Astrocyte (in vitro differentiated cells and primary cell): ENCODE data around the gene METTL21C. TPM values are rescaled to one million over a fixed set of nuclear protein-coding genes. Genes with fewer than 3 reads are reported as not detected.

Experiments used
- DNase-seq: peaks from one replicate; pipeline ENCODE4 v3.0.0-alpha.2; 2010; ENCODE audit warnings: low read depth
- FAIRE-seq: peaks from 2 replicates; lab custom pipeline; 2011; peaks lifted over from hg19 to GRCh38; lab: Jason Lieb, UNC
- H2AFZ ChIP-seq: 2 replicates; pipeline ENCODE4 v1.6.0; 2012; ENCODE audit warnings: low read depth, low read length, inconsistent platforms
- H3K27ac ChIP-seq: 2 replicates; pipeline ENCODE4 v1.5.1; 2011; ENCODE audit warnings: low read depth, low read length, inconsistent platforms
- H3K27me3 ChIP-seq: 2 replicates; pipeline ENCODE4 v1.6.0; 2011; ENCODE audit warnings: low read length, inconsistent platforms; ENCODE audit not compliant: insufficient read depth
- H3K36me3 ChIP-seq: 2 replicates; pipeline ENCODE4 v1.5.1; 2011; ENCODE audit warnings: low read length, inconsistent platforms; ENCODE audit not compliant: insufficient read depth
- H3K4me1 ChIP-seq: 2 replicates; pipeline ENCODE4 v1.5.1; 2011; ENCODE audit warnings: low read length, inconsistent platforms; ENCODE audit not compliant: insufficient read depth
- H3K4me2 ChIP-seq: 2 replicates; pipeline ENCODE4 v1.6.0; 2012; ENCODE audit warnings: low read length, inconsistent platforms
- H3K4me3 ChIP-seq: 2 replicates; pipeline ENCODE4 v1.5.1; 2011; ENCODE audit warnings: low read depth, mild to moderate bottlenecking, low read length, inconsistent platforms; ENCODE audit not compliant: insufficient read depth
- H3K79me2 ChIP-seq: 2 replicates; pipeline ENCODE4 v1.6.0; 2012; ENCODE audit warnings: mild to moderate bottlenecking, low read length, inconsistent platforms; ENCODE audit not compliant: insufficient read depth
- H3K9ac ChIP-seq: 2 replicates; pipeline ENCODE4 v1.6.0; 2012; ENCODE audit warnings: mild to moderate bottlenecking, low read length, inconsistent platforms
- H3K9me3 ChIP-seq: 2 replicates; pipeline ENCODE4 v1.5.1; 2012; ENCODE audit warnings: low read depth, mild to moderate bottlenecking, low read length, inconsistent platforms; ENCODE audit not compliant: insufficient read depth
- H4K20me1 ChIP-seq: 2 replicates; pipeline ENCODE4 v1.6.0; 2012; ENCODE audit warnings: low read length, inconsistent platforms; ENCODE audit not compliant: insufficient read depth
- H3K27ac Mint-ChIP-seq: one replicate; pipeline ENCODE4 v1.8.0; 2021; ENCODE audit warnings: mild to moderate bottlenecking, mixed read lengths; ENCODE audit not compliant: unreplicated experiment
- H3K27me3 Mint-ChIP-seq: one replicate; pipeline ENCODE4 v1.8.0; 2021; ENCODE audit warnings: low read depth, mixed read lengths; ENCODE audit not compliant: unreplicated experiment
- H3K36me3 Mint-ChIP-seq: one replicate; pipeline ENCODE4 v1.8.0; 2021; ENCODE audit warnings: low read depth, mixed read lengths; ENCODE audit not compliant: unreplicated experiment
- H3K4me1 Mint-ChIP-seq: one replicate; pipeline ENCODE4 v1.8.0; 2021; ENCODE audit warnings: low read depth, mixed read lengths; ENCODE audit not compliant: unreplicated experiment
- H3K4me3 Mint-ChIP-seq: one replicate; pipeline ENCODE4 v1.8.0; 2021; ENCODE audit warnings: mild to moderate bottlenecking, moderate library complexity, mixed read lengths; ENCODE audit not compliant: unreplicated experiment
- H3K9me3 Mint-ChIP-seq: one replicate; pipeline ENCODE4 v1.8.0; 2021; ENCODE audit warnings: mild to moderate bottlenecking, mixed read lengths; ENCODE audit not compliant: unreplicated experiment
- CTCF ChIP-seq: IDR thresholded peaks from 2 replicates; pipeline ENCODE4 v1.5.1; 2011; ENCODE audit warnings: low read depth, mild to moderate bottlenecking, inconsistent platforms, low read length, moderate library complexity; ENCODE audit not compliant: insufficient read depth
- EZH2 ChIP-seq: IDR thresholded peaks from 2 replicates; pipeline ENCODE4 v1.6.1; 2012; ENCODE audit warnings: mild to moderate bottlenecking, low read length, inconsistent platforms; ENCODE audit not compliant: insufficient read depth
- total RNA-seq: library from RNA; stranded (reverse); gene quantifications from 2 replicates; pipeline ENCODE4 v1.2.1, GENCODE V29; 2021

The METTL21C gene
- total RNA-seq, 1 donor from 2014 or later, result not detected

- Histone ChIP-seq H2AFZ (no peak overlapping the region), H3K4me2 (no peak overlapping the region), H3K27me3 (no peaks in the 10 kb centered on the region), H3K4me1 (no peaks in the 10 kb centered on the region), H3K4me3 (no peak overlapping the region), H4K20me1 (no peaks in the 10 kb centered on the region), H3K27ac (no peak overlapping the region), H3K9ac (no peak overlapping the region), H3K9me3 (no peaks in the 10 kb centered on the region), H3K79me2 (no peaks in the 10 kb centered on the region), H3K36me3 (peaks cover 18% of the 10 kb centered on the region)
- H3K27ac Mint-ChIP-seq, result no peak overlapping the region
- peaks cover 10% of the 10 kb centered on the region for H3K36me3 Mint-ChIP-seq
- H3K4me1 Mint-ChIP-seq, result no peaks in the 10 kb centered on the region
- peaks cover 4% of the 10 kb centered on the region for H3K9me3 Mint-ChIP-seq
- DNase-seq, result no peak
- H3K27me3 Mint-ChIP-seq, result no peaks in the 10 kb centered on the region
- no peak for TF ChIP-seq CTCF
- no peak for FAIRE-seq
- no peak overlapping the region for H3K4me3 Mint-ChIP-seq
These were observed 12.6 kb downstream of the METTL21C start for GRCh38 chr13:102682211-102682610.

- no peaks in the 10 kb centered on the region for H3K79me2 ChIP-seq
- H3K9me3 ChIP-seq, result no peaks in the 10 kb centered on the region
- H3K27me3 ChIP-seq, result no peaks in the 10 kb centered on the region
- Mint-ChIP-seq H3K27me3 (no peaks in the 10 kb centered on the region), H3K4me3 (no peak overlapping the region), H3K36me3 (peaks cover 12% of the 10 kb centered on the region), H3K9me3 (peaks cover 4% of the 10 kb centered on the region), H3K27ac (no peak overlapping the region), H3K4me1 (no peaks in the 10 kb centered on the region)
- H2AFZ ChIP-seq, result no peak overlapping the region
- no peak overlapping the region for H3K4me3 ChIP-seq
- no peak overlapping the region for H3K9ac ChIP-seq
- peaks cover 28% of the 10 kb centered on the region for H3K36me3 ChIP-seq
- H4K20me1 ChIP-seq, result no peaks in the 10 kb centered on the region
- H3K27ac ChIP-seq, result no peak overlapping the region
- FAIRE-seq, result no peak
- no peaks in the 10 kb centered on the region for H3K4me1 ChIP-seq
- TF ChIP-seq EZH2, result no peak
- TF ChIP-seq CTCF, result no peak
- no peak overlapping the region for H3K4me2 ChIP-seq
- DNase-seq, result peak; percentile 14
These were observed 13.8 kb downstream of the METTL21C start for GRCh38 chr13:102680842-102681740.

DNA sequence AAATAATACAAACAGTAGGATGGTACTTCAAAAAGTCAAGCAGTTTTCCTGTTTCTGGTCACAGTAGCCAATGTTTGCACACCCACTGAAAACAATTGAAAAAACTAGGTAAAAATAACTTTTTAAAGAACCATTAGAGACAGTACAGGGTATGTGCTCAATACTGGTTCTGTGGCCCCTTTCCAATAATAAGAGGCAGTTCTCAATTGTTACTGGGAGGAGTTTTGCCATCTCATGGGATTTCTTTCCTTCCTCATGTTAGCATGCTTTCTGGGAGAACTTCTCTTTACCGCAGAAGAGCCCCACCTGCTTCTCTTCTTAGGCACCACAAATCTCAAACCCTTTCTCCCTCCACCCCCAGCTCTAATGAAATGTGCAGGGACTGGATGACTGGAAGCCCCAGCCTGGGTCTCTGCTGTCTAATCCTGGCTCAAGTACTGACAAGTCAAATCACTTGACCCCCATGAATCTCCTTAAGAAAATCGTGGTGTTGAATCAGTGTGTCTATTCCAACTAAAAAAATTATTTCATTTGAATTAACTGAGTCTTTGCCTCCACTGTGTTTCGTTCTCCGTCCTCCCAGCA lies 14.6 kb downstream of the METTL21C start:
- Mint-ChIP-seq H3K36me3 (peaks cover 12% of the 10 kb centered on the region), H3K9me3 (peaks cover 4% of the 10 kb centered on the region), H3K4me1 (no peaks in the 10 kb centered on the region), H3K4me3 (no peak overlapping the region), H3K27ac (no peak overlapping the region), H3K27me3 (no peaks in the 10 kb centered on the region)
- Histone ChIP-seq H3K9ac (no peak overlapping the region), H3K9me3 (no peaks in the 10 kb centered on the region), H3K36me3 (peaks cover 33% of the 10 kb centered on the region), H3K27me3 (no peaks in the 10 kb centered on the region), H3K79me2 (no peaks in the 10 kb centered on the region), H2AFZ (no peak overlapping the region), H3K4me3 (no peak overlapping the region), H3K27ac (no peak overlapping the region), H4K20me1 (no peaks in the 10 kb centered on the region), H3K4me2 (no peak overlapping the region), H3K4me1 (no peaks in the 10 kb centered on the region)
- no peak for TF ChIP-seq CTCF
- no peak for TF ChIP-seq EZH2
- no peak for DNase-seq
- no peak for FAIRE-seq
